NCI-H345 (cell line): ENCODE results near the gene CASP8AP2.
"Not testable (repeated sequence)": the region's sequence is repeated elsewhere in the genome, so short reads cannot be mapped to it uniquely, and the experiment has no call there.

ENCODE experiments used
- DNase-seq: peaks from one replicate; lab custom pipeline; 2025; lab: John Stamatoyannopoulos, UW

Gene CASP8AP2

DNA sequence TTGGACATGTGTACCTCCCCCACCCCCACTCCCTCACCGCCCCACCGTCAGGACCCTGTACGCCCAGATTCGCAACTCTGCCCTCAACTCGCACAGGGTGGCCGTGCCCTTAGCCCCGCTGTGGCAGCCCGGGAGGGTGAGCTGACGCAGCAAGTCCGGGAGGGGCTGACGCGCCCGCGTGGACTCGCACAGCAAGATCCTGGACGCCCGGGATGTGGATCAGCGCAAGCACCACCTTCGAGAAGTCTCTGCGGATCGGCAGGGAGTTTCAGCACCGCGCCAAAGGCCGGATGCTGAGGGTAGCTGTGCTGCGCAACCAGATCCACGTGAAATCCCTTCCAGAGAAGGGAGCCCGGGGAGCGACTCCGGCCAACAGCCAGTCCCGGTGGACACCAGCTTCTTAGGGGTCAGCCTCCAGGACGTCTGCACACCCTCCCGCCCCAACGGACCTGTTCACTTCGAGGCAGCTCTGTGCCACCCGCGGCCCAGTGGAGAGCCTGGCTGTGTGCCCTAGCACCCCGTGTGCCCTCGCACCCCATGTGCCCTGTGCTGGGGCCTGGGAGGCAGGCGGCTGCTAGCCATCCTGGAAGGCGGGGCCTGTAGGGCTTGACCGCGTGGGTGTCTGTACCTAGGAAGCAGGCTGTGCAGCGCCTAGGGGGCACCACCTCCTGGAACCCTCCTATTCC lies 57.9 kb downstream of the CASP8AP2 start:
- no peak for DNase-seq

GRCh38 chr6:89888138-89888514 lies 58.4 kb downstream of the CASP8AP2 start:
- DNase-seq = no peak

- no peak for DNase-seq
Observed at GRCh38 chr6:89888871-89889270, 59.2 kb downstream of the CASP8AP2 start.

GRCh38 chr6:89890845-89891528 lies 61.3 kb downstream of the CASP8AP2 start:
- DNase-seq = not testable (repeated sequence)

- DNase-seq = not testable (repeated sequence)
Observed at GRCh38 chr6:89892577-89892976, 62.9 kb downstream of the CASP8AP2 start.

DNA sequence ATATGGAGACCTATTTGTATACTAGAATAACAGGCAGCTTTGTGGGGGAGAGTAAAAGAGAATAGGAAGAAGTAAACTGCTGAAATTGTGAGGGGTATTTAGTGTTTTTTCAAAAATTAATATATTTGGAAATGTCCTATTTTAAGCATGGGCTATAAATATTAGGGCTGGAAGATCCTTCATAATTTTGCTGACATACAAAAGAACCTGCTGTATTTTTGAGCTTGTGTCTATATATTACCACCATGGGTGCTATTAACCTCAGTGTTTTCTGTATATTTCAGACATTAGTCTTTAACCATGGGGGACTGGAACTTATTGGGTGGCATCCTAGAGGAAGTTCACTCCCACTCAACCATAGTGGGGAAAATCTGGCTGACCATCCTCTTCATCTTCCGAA lies 64.5 kb downstream of the CASP8AP2 start, which contains the start of gene GJA10:
GJA10 (plus strand) TSS at position 301 of the 400 bp plus-strand sequence; CDS start at position 301, 0 bp downstream.
- DNase-seq = no peak

- no peak for DNase-seq
Observed at GRCh38 chr6:89895276-89895874, 65.7 kb downstream of the CASP8AP2 start.

DNA sequence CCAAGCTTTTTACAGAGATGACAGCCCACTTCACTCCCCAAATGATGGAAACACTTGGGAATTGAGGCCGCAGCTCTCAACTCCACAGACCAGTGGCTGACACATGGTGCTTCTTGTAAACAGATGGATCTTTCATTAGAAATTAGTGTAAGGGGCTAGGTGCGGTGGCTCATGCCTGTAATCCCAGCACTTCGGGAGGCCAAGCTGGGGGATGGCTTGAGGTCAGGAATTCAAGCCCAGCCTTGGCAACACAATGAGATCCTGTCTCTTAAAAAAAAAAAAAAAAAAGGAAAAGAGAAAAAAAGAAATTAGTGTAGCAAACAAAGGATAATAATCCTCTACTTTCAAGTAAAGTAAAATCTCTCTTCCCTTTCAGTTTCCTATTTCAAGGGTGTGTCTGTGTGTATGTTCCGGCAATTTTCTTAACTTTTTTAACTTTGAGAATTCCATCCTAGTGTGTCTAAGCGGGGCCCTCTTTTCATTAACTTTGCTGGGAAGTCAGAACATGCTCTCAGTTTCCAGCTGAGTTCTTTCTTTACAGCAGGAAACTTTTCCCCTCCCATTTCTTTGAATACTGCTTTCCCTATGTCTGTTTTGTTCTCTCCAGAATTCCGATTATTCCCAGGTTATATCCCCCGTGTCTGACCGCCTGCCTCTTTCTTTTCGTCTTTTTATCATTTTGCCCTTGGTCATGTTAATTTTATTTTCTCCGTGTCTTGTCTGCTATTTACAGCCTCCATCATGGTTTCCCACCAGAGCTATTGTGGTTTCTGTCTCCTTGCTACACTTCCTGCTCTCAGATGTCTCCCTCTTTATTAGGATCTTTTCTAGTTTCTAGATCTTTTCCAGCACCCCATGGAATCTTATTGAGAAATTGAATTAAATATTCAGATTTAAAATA lies 80.6 kb downstream of the CASP8AP2 start:
- DNase-seq = not testable (repeated sequence)

DNA sequence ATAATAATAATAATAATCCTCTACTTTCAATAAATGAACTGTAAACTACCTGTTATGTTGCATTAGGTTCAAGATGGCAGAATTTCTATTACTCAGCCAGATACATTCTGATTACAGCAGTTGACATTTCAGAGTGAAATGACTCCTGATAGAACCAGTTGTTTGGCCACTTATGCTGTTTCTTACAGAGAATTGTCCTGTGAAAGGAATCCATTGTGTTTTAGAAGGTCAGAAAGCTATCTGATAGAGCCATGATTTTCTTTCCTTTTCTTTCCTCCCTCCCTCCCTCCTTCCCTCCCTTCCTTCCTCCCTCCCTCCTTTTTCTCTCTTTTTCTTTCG lies 81.2 kb downstream of the CASP8AP2 start:
- DNase-seq = no peak

- no peak for DNase-seq
Observed at GRCh38 chr6:89916136-89916920, 86.6 kb downstream of the CASP8AP2 start.

GRCh38 chr6:89917216-89917615 lies 87.5 kb downstream of the CASP8AP2 start:
- DNase-seq = no peak

DNA sequence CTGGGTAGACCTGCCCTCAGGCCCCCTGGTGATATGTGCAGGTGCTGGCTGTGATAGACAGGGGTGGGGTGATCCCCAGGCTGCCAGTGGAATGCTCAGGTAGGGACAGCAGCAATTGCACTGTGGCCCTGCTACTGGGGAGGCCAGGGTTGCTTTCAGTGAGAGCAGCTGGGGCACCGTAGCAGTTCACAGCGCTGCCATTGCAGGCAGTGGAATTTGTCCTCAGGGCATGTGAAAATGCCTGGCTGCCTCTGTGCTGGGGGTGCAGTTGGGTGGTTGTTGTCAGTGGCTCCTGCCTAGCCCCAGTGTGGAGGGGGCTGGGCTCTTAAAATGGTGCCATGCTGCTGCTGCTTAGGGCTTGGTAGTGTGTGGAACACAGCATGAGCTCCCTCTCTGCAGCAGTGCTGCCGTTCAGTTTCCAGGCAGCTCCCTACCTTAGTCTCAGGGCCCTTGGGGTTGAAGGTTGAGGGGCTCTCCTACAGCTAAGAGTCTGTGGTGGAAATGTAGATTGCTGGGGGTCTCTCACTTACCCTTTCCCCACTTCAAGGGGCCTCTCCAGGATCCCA lies 88.2 kb downstream of the CASP8AP2 start:
- no peak for DNase-seq
